HuH-7.5 (cell line): Measurements from ENCODE around the gene ALDH16A1.
"Not testable (repeated sequence)": the region's sequence is repeated elsewhere in the genome, so short reads cannot be mapped to it uniquely, and the experiment has no call there.

Experiments
- DNase-seq: peaks from one replicate; pipeline ENCODE4 v3.0.0; 2011; ENCODE audit warnings: low spot score

Gene ALDH16A1

GRCh38 chr19:49465371-49465770, 12.3 kb downstream of the ALDH16A1 start:
- DNase-seq = no peak

GRCh38 chr19:49468199-49468598, 15.2 kb downstream of the ALDH16A1 start:
- DNase-seq = no peak

GRCh38 chr19:49468746-49469447, 15.9 kb downstream of the ALDH16A1 start:
- no peak for DNase-seq

GRCh38 chr19:49469828-49470614, 17.0 kb downstream of the ALDH16A1 start:
- DNase-seq = no peak

- DNase-seq = no peak
Observed at GRCh38 chr19:49470615-49470978, 17.6 kb downstream of the ALDH16A1 start.

- DNase-seq = no peak
Observed at GRCh38 chr19:49472936-49473335, 19.9 kb downstream of the ALDH16A1 start.

- DNase-seq = not testable (repeated sequence)
Observed at GRCh38 chr19:49473501-49473867, 20.5 kb downstream of the ALDH16A1 start.

GRCh38 chr19:49473868-49474541, 21.0 kb downstream of the ALDH16A1 start, which contains the start of gene FLT3LG:
Gene FLT3LG, plus strand, starts transcription at chr19:49474215. Its CDS starts 425 bp downstream, at chr19:49474640.
- peak; percentile 93 for DNase-seq

GRCh38 chr19:49474542-49474924, 21.5 kb downstream of the ALDH16A1 start:
- DNase-seq = no peak

GRCh38 chr19:49475191-49475917, 22.3 kb downstream of the ALDH16A1 start:
- DNase-seq = no peak

- peak; percentile 75 for DNase-seq
Observed at GRCh38 chr19:49475995-49476880, 23.2 kb downstream of the ALDH16A1 start.

GRCh38 chr19:49479975-49480628, 27.1 kb downstream of the ALDH16A1 start:
- DNase-seq = no peak

- no peak for DNase-seq
Observed at GRCh38 chr19:49481020-49481683, 28.1 kb downstream of the ALDH16A1 start.

- no peak for DNase-seq
Observed at GRCh38 chr19:49486232-49486631, 33.2 kb downstream of the ALDH16A1 start.

- no peak for DNase-seq
Observed at GRCh38 chr19:49486710-49487276, 33.8 kb downstream of the ALDH16A1 start.

- DNase-seq = peak; percentile 95
Observed at GRCh38 chr19:49487277-49488045, 34.4 kb downstream of the ALDH16A1 start, which contains the start of gene RPL13A. Gene RPL13A, plus strand, starts transcription at chr19:49487608. Its CDS starts 22 bp downstream, at chr19:49487630.

- DNase-seq = no peak
Observed at GRCh38 chr19:49488046-49488862, 35.2 kb downstream of the ALDH16A1 start.
